ENCODE measurements around the gene RBMXL3. TPM values are rescaled to one million over a fixed set of nuclear protein-coding genes. Genes with fewer than 3 reads are reported as not detected.

Gene RBMXL3
- polyA plus RNA-seq, 3 donors = not detected

- intact Hi-C loops (cut with micrococcal nuclease) = no loop called here
- WGBS (ENCODE audit: insufficient coverage) = no CpG with 5 or more reads among the region's 1 CpG
- DNase-seq = no peak
- H3K36me3 Mint-ChIP-seq = no peaks in the 10 kb centered on the region
- no peaks in the 10 kb centered on the region for H3K4me1 Mint-ChIP-seq
- Histone ChIP-seq H3K27ac (ENCODE audit: low read depth in 1 of 2, low read length in 2 of 2) (no peak overlapping the region), H3K9ac (ENCODE audit: insufficient read depth, low read length, poor library complexity, severe bottlenecking) (no peak overlapping the region), H3K27me3 (ENCODE audit: control insufficient read depth in 2 of 2, insufficient read depth in 2 of 2, low read length in 2 of 2) (peaks cover under 1 to 14% of the 10 kb centered on the region in 2 donors), H3K4me2 (replicated peaks; ENCODE audit: extremely low read depth, low read length, poor library complexity, severe bottlenecking) (no peak overlapping the region), H4K20me1 (ENCODE audit: insufficient read depth, low read length) (no peaks in the 10 kb centered on the region), H3K36me3 (replicated peaks in 1 of 2; ENCODE audit: control insufficient read depth in 1 of 2, insufficient read depth in 2 of 2, low read length in 2 of 2) (no peaks in the 10 kb centered on the region), H3K9me3 (replicated peaks in 1 of 2; ENCODE audit: control insufficient read depth in 1 of 2, insufficient read depth in 1 of 2, low read length in 2 of 2) (no peaks in the 10 kb centered on the region), H2AFZ (ENCODE audit: insufficient read depth, low read depth, low read length, poor library complexity, severe bottlenecking) (no peak overlapping the region), H3K4me1 (ENCODE audit: control insufficient read depth in 1 of 2, insufficient read depth in 2 of 2, low read length in 2 of 2) (no peaks in the 10 kb centered on the region), H3K79me2 (ENCODE audit: insufficient read depth, low read length) (no peaks in the 10 kb centered on the region), H3K4me3 (replicated peaks in 1 of 3; ENCODE audit: low read depth in 2 of 3, low read length in 3 of 3) (no peak overlapping the region)
- no peak overlapping the region for H3K4me3 Mint-ChIP-seq
- no peak for TF ChIP-seq CTCF (IDR thresholded peaks at IDR 0.05)
- H3K27me3 Mint-ChIP-seq (ENCODE audit: low read depth in 3 of 3) = peaks cover 0 to 16% (median 5%) of the 10 kb centered on the region in 3 donors
- no peak overlapping the region for H3K27ac Mint-ChIP-seq
- H3K9me3 Mint-ChIP-seq = no peaks in the 10 kb centered on the region
These were observed 37.7 kb downstream of the RBMXL3 start for GRCh38 chrX:115226929-115227328.

GRCh38 chrX:115229337-115230003, 40.3 kb downstream of the RBMXL3 start:
- Mint-ChIP-seq H3K4me1 (no peaks in the 10 kb centered on the region), H3K4me3 (no peak overlapping the region), H3K27ac (no peak overlapping the region), H3K9me3 (peaks cover 0 to 7% (median 0%) of the 10 kb centered on the region in 7 donors), H3K27me3 (ENCODE audit: low read depth in 3 of 3) (peaks cover 16 to 26% (median 25%) of the 10 kb centered on the region in 3 donors), H3K36me3 (no peaks in the 10 kb centered on the region)
- Histone ChIP-seq H3K27me3 (ENCODE audit: control insufficient read depth in 2 of 2, insufficient read depth in 2 of 2, low read length in 2 of 2) (peaks cover 22 to 27% of the 10 kb centered on the region in 2 donors), H2AFZ (ENCODE audit: insufficient read depth, low read depth, low read length, poor library complexity, severe bottlenecking) (no peak overlapping the region), H3K9me3 (replicated peaks in 1 of 2; ENCODE audit: control insufficient read depth in 1 of 2, insufficient read depth in 1 of 2, low read length in 2 of 2) (no peaks in the 10 kb centered on the region), H4K20me1 (ENCODE audit: insufficient read depth, low read length) (no peaks in the 10 kb centered on the region), H3K9ac (ENCODE audit: insufficient read depth, low read length, poor library complexity, severe bottlenecking) (no peak overlapping the region), H3K4me1 (ENCODE audit: control insufficient read depth in 1 of 2, insufficient read depth in 2 of 2, low read length in 2 of 2) (no peaks in the 10 kb centered on the region), H3K4me2 (replicated peaks; ENCODE audit: extremely low read depth, low read length, poor library complexity, severe bottlenecking) (no peak overlapping the region), H3K79me2 (ENCODE audit: insufficient read depth, low read length) (no peaks in the 10 kb centered on the region), H3K4me3 (replicated peaks in 1 of 3; ENCODE audit: low read depth in 2 of 3, low read length in 3 of 3) (no peak overlapping the region), H3K27ac (ENCODE audit: low read depth in 1 of 2, low read length in 2 of 2) (no peak overlapping the region), H3K36me3 (replicated peaks in 1 of 2; ENCODE audit: control insufficient read depth in 1 of 2, insufficient read depth in 2 of 2, low read length in 2 of 2) (no peaks in the 10 kb centered on the region)
- no peak for TF ChIP-seq CTCF (IDR thresholded peaks at IDR 0.05)
- no peak for DNase-seq
- no CpG with 5 or more reads among the region's 4 CpGs for WGBS (ENCODE audit: insufficient coverage)
- intact Hi-C loops (cut with micrococcal nuclease) = no loop called here
